HepG2 (cell line): ENCODE measurements around the gene MAML1. TPM values are rescaled to one million over a fixed set of nuclear protein-coding genes. Genes with fewer than 3 reads are reported as not detected.
A peak's percentile ranks its signal among the peaks of the same experiment; 100 is the strongest.

Experiments
- ARID2 ChIP-seq: sonication (generic); formaldehyde crosslinking; IDR thresholded peaks from 2 replicates; pipeline ENCODE4 v1.8.1; 2022; ENCODE audit warnings: mild to moderate bottlenecking, missing genetic modification reagents, borderline replicate concordance
- DR1 ChIP-seq: sonication (generic); formaldehyde crosslinking; IDR thresholded peaks from 2 replicates; pipeline ENCODE4 v1.8.0; 2021; ENCODE audit warnings: mild to moderate bottlenecking, missing genetic modification reagents, inconsistent platforms
- EED ChIP-seq: sonication (generic); formaldehyde crosslinking; IDR thresholded peaks from 2 replicates; pipeline ENCODE4 v1.5.0; 2020; ENCODE audit warnings: mild to moderate bottlenecking, missing genetic modification reagents
- FOXO4 ChIP-seq: sonication (generic); formaldehyde crosslinking; conservative IDR thresholded peaks from 2 replicates; pipeline ENCODE4 v1.8.1; 2023; ENCODE audit warnings: missing genetic modification reagents
- HBP1 ChIP-seq: IDR thresholded peaks from 2 replicates; pipeline ENCODE4 v1.6.1; 2016; ENCODE audit warnings: low read depth, control low read depth
- HNRNPK ChIP-seq: fragments of 200-400 bp; formaldehyde crosslinking; IDR thresholded peaks from 2 replicates; pipeline ENCODE4 v1.6.1; 2018; ENCODE audit warnings: low read length, low read depth, moderate library complexity, mild to moderate bottlenecking; ENCODE audit not compliant: poor library complexity, severe bottlenecking
- PAX8 ChIP-seq: sonication (generic); formaldehyde crosslinking; IDR thresholded peaks from 2 replicates; pipeline ENCODE4 v1.8.0; 2022; ENCODE audit warnings: mild to moderate bottlenecking, missing genetic modification reagents, borderline replicate concordance
- REPIN1 ChIP-seq: sonication (generic); formaldehyde crosslinking; IDR thresholded peaks from 2 replicates; pipeline ENCODE4 v1.8.0; 2022; ENCODE audit warnings: missing genetic modification reagents, low read depth, mild to moderate bottlenecking, borderline replicate concordance
- SAP130 ChIP-seq: IDR thresholded peaks from 2 replicates; pipeline ENCODE4 v1.6.1; 2016; ENCODE audit warnings: low read depth
- SNAI1 ChIP-seq: sonication (generic); formaldehyde crosslinking; IDR thresholded peaks from 2 replicates; pipeline ENCODE4 v1.5.0; 2020; ENCODE audit warnings: mild to moderate bottlenecking, missing genetic modification reagents, borderline replicate concordance
- SNAPC5 ChIP-seq: sonication (generic); formaldehyde crosslinking; IDR thresholded peaks from 2 replicates; pipeline ENCODE4 v1.8.1; 2023; ENCODE audit warnings: mild to moderate bottlenecking, missing genetic modification reagents, borderline replicate concordance
- THAP9 ChIP-seq: sonication (generic); formaldehyde crosslinking; IDR thresholded peaks from 2 replicates; pipeline ENCODE4; 2020; ENCODE audit warnings: missing genetic modification reagents, mild to moderate bottlenecking, borderline replicate concordance
- ZEB1 ChIP-seq: IDR thresholded peaks from 2 replicates; pipeline ENCODE4 v1.6.1; 2012; ENCODE audit warnings: mild to moderate bottlenecking, low read depth, inconsistent platforms; ENCODE audit not compliant: insufficient replicate concordance
- ZNF230 ChIP-seq: sonication (generic); formaldehyde crosslinking; IDR thresholded peaks from 2 replicates; pipeline ENCODE4 v1.4.0; 2020; ENCODE audit warnings: mild to moderate bottlenecking, missing genetic modification reagents
- ZNF281 ChIP-seq: sonication (generic); formaldehyde crosslinking; IDR thresholded peaks from 2 replicates; pipeline ENCODE4 v1.4.0; 2020; ENCODE audit warnings: missing genetic modification reagents, borderline replicate concordance
- ZNF543 ChIP-seq: sonication (generic); formaldehyde crosslinking; IDR thresholded peaks from 2 replicates; pipeline ENCODE4 v1.4.0; 2020; ENCODE audit warnings: mild to moderate bottlenecking, missing genetic modification reagents
- ZNF616 ChIP-seq: sonication (generic); formaldehyde crosslinking; IDR thresholded peaks from 2 replicates; pipeline ENCODE4 v1.5.0; 2020; ENCODE audit warnings: low read depth, mild to moderate bottlenecking, missing genetic modification reagents
- ZNF639 ChIP-seq: conservative IDR thresholded peaks from 2 replicates; pipeline ENCODE4 v1.6.1; 2018; ENCODE audit warnings: missing genetic modification reagents
- ZNF841 ChIP-seq: sonication (generic); formaldehyde crosslinking; IDR thresholded peaks from 2 replicates; pipeline ENCODE4 v1.8.1; 2023; ENCODE audit warnings: missing genetic modification reagents, borderline replicate concordance
- ZSCAN20 ChIP-seq: sonication (generic); formaldehyde crosslinking; IDR thresholded peaks from 2 replicates; pipeline ENCODE4 v1.4.0; 2020; ENCODE audit warnings: missing genetic modification reagents, mild to moderate bottlenecking, borderline replicate concordance
- polyA plus RNA-seq, 8 experiments: library from polyadenylated mRNA; depleted of rRNA in 3 of 8; stranded (reverse) in 7 of 8; unstranded in 1 of 8; fragments of >200 nt; fragmentation: Illumina TruSeq in 4 of 8; extraction: Trizol in 4 of 8; gene quantifications; 2 replicates each; pipeline versions ENCODE4 v1.2.1 to v1.2.3, GENCODE V29; 2011 to 2016; ENCODE audit warnings: low read depth in 4 of 8, missing spikeins in 1 of 8, mixed read lengths in 1 of 8; ENCODE audit not compliant: insufficient read depth in 1 of 8
- total RNA-seq, 5 experiments: library from RNA; depleted of rRNA; stranded (reverse); fragments of >200 nt; fragmentation: Illumina TruSeq; extraction: Trizol; gene quantifications; 2 replicates each; pipeline ENCODE4 v1.2.3, GENCODE V29; 2016; ENCODE audit warnings: low read depth in 1 of 5

Gene MAML1
- total and polyA plus RNA-seq, 2 of the 13 experiments (the other 11 are each of a cell fraction or from before 2014, with no cell fraction given): 10.0 to 10.8 TPM

- TF ChIP-seq THAP9 (no peak), HBP1 (CRISPR knock-in tag) (no peak), REPIN1 (CRISPR knock-in tag) (no peak), ZEB1 (no peak), SAP130 (CRISPR knock-in tag) (peak; percentile 46; the same call in 1 of the 2 replicates), ZNF543 (CRISPR knock-in tag) (no peak), SNAPC5 (no peak), ZNF281 (CRISPR knock-in tag) (no peak; the same call in 1 of the 2 replicates), ZNF639 (CRISPR knock-in tag) (no peak), ZNF841 (CRISPR knock-in tag) (no peak), ZSCAN20 (CRISPR knock-in tag) (no peak), EED (no peak), ZNF230 (no peak), HNRNPK (no peak), ARID2 (CRISPR knock-in tag) (no peak), SNAI1 (CRISPR knock-in tag) (no peak), PAX8 (CRISPR knock-in tag) (no peak), DR1 (CRISPR knock-in tag) (no peak), FOXO4 (CRISPR knock-in tag) (0 out of 2 replicates have a peak, but pooled peaks have one; percentile 40), ZNF616 (CRISPR knock-in tag) (no peak)
These were observed 92.1 kb downstream of the MAML1 start (continued) for GRCh38 chr5:179824745-179825112.
